A549 (cell line): ENCODE data around the gene MSI2. TPM values are rescaled to one million over a fixed set of nuclear protein-coding genes. Genes with fewer than 3 reads are reported as not detected.
A peak's percentile ranks its signal among the peaks of the same experiment; 100 is the strongest.

Experiments
- ATAC-seq, 2 experiments: fragments of 200-7000 bp in 1 of 2; fragments of >200 bp in 1 of 2; cut with Nextera tagmentation in 1 of 2; cut with Tn5 transposase in 1 of 2; 3 replicates each; pipeline versions ENCODE4 v1.8.0 to v1.9.1; 2018 to 2020; ENCODE audit warnings: mild to moderate bottlenecking in 1 of 2, moderate library complexity in 1 of 2
- CTCF ChIA-PET: fragments of 300-600 bp; sonication (Branson Sonifier 250); formaldehyde crosslinking; extraction: SDS; loops from one replicate; lab custom pipeline; 2021; ENCODE audit warnings: antibody characterized with exemption, inconsistent platforms; lab: Yijun Ruan, JAX
- POLR2A ChIA-PET: fragments of 350-600 bp; formaldehyde crosslinking; extraction: SDS; loops from one replicate; lab custom pipeline; 2021; ENCODE audit warnings: antibody characterized with exemption, inconsistent platforms; lab: Yijun Ruan, JAX
- DNase-seq, 2 experiments: peaks; one replicate each; pipeline versions ENCODE4 v3.0.0 to v3.0.0-alpha.2; 2011 to 2016; ENCODE audit warnings: low read depth in 1 of 2, low spot score in 1 of 2
- FAIRE-seq: peaks from 2 replicates; lab custom pipeline; 2011; peaks lifted over from hg19 to GRCh38; lab: Jason Lieb, UNC
- H3K27ac ChIP-seq, 2 experiments: fragments of >200 bp; sonication (Bioruptor Twin); formaldehyde crosslinking; 3 replicates each; pipeline ENCODE4 v1.5.1; 2016 to 2017
- H3K4me1 ChIP-seq: fragments of >200 bp; sonication (Bioruptor Twin); formaldehyde crosslinking; 3 replicates; pipeline ENCODE4 v1.6.1; 2016
- H3K4me2 ChIP-seq: fragments of >200 bp; sonication (Bioruptor Twin); formaldehyde crosslinking; 3 replicates; pipeline ENCODE4 v1.6.1; 2016
- H3K4me3 ChIP-seq: fragments of >200 bp; sonication (Bioruptor Twin); formaldehyde crosslinking; 3 replicates; pipeline ENCODE4 v1.5.1; 2016
- H3K9me3 ChIP-seq: fragments of >200 bp; sonication (Bioruptor Twin); formaldehyde crosslinking; 3 replicates; pipeline ENCODE4 v1.6.1; 2016
- BHLHE40 ChIP-seq: IDR thresholded peaks from 2 replicates; pipeline ENCODE4 v1.6.1; 2012; ENCODE audit warnings: low read depth, low read length, inconsistent platforms
- CBX2 ChIP-seq: fragments of 200-600 bp; sonication (generic); IDR thresholded peaks from 2 replicates; pipeline ENCODE4 v1.6.1; 2016; ENCODE audit warnings: low read depth, mild to moderate bottlenecking, borderline replicate concordance
- CEBPB ChIP-seq, 2 experiments: fragments of >200 bp in 1 of 2; sonication (Bioruptor Twin) in 1 of 2; formaldehyde crosslinking in 1 of 2; IDR thresholded peaks; 2 replicates each; pipeline ENCODE4 v1.6.1; 2012 to 2016
- CHD2 ChIP-seq: fragments of 150-350 bp; IDR thresholded peaks from 2 replicates; pipeline ENCODE4 v1.6.1; 2014; ENCODE audit warnings: low read length; ENCODE audit not compliant: partially characterized antibody
- CHD4 ChIP-seq: fragments of 200-600 bp; sonication (generic); IDR thresholded peaks from 2 replicates; pipeline ENCODE4 v1.6.1; 2016; ENCODE audit warnings: antibody characterized with exemption, mild to moderate bottlenecking, borderline replicate concordance
- ESRRA ChIP-seq: fragments of 150-350 bp; IDR thresholded peaks from 2 replicates; pipeline ENCODE4 v1.6.1; 2014; ENCODE audit warnings: mild to moderate bottlenecking, low read length, borderline replicate concordance
- FOSL2 ChIP-seq, 2 experiments: fragments of 450-650 bp in 1 of 2; fragments of >200 bp in 1 of 2; sonication (Bioruptor Twin) in 1 of 2; formaldehyde crosslinking; IDR thresholded peaks; 2 replicates each; pipeline versions ENCODE4 v1.5.0 to v1.6.1; 2016 to 2020; ENCODE audit warnings: mild to moderate bottlenecking in 1 of 2, moderate library complexity in 1 of 2
- FOXS1 ChIP-seq: fragments of 250-450 bp; sonication (Bioruptor Pico); IDR thresholded peaks from 2 replicates; pipeline ENCODE4 v1.5.0; 2020; ENCODE audit warnings: mild to moderate bottlenecking, moderate library complexity
- HDAC2 ChIP-seq: fragments of 200-600 bp; sonication (generic); IDR thresholded peaks from 2 replicates; pipeline ENCODE4 v1.6.1; 2016
- HEYL ChIP-seq: fragments of 250-450 bp; sonication (Bioruptor Pico); IDR thresholded peaks from 2 replicates; pipeline ENCODE4 v1.8.0; 2021; ENCODE audit warnings: mild to moderate bottlenecking, moderate library complexity
- HOXB13 ChIP-seq: fragments of 250-450 bp; sonication (Bioruptor Pico); IDR thresholded peaks from 2 replicates; pipeline ENCODE4 v1.5.0; 2020; ENCODE audit warnings: low read depth, mild to moderate bottlenecking, moderate library complexity
- JUN ChIP-seq, 2 experiments: fragments of >200 bp; sonication (Bioruptor Twin); formaldehyde crosslinking; IDR thresholded peaks; 2 replicates in 1 of 2; 3 replicates in 1 of 2; pipeline ENCODE4 v1.6.1; 2016 to 2017
- NFE2L2 ChIP-seq: fragments of 150-350 bp; conservative IDR thresholded peaks from 2 replicates; pipeline ENCODE4 v1.6.1; 2014; ENCODE audit warnings: low read length
- NR3C1 ChIP-seq: fragments of >200 bp; sonication (Bioruptor Twin); formaldehyde crosslinking; IDR thresholded peaks from 3 replicates; pipeline ENCODE4 v1.6.1; 2017
- RAD21 ChIP-seq, 2 experiments: fragments of >200 bp in 1 of 2; sonication (Bioruptor Twin) in 1 of 2; formaldehyde crosslinking in 1 of 2; IDR thresholded peaks in 1 of 2; conservative IDR thresholded peaks in 1 of 2; 2 replicates in 1 of 2; 3 replicates in 1 of 2; pipeline ENCODE4 v1.6.1; 2012 to 2018; ENCODE audit warnings: inconsistent platforms in 1 of 2
- RCOR1 ChIP-seq: fragments of 150-350 bp; IDR thresholded peaks from 2 replicates; pipeline ENCODE4 v1.6.1; 2014; ENCODE audit warnings: antibody characterized with exemption, low read length, low read depth
- SREBF2 ChIP-seq: fragments of 450-650 bp; IDR thresholded peaks from 2 replicates; pipeline ENCODE4 v1.6.1; 2014; ENCODE audit warnings: mild to moderate bottlenecking, moderate library complexity
- TP53 ChIP-seq: fragments of 250-450 bp; sonication (Bioruptor Pico); IDR thresholded peaks from 2 replicates; pipeline ENCODE4 v1.5.0; 2021; ENCODE audit warnings: mild to moderate bottlenecking, moderate library complexity
- ZC3H11A ChIP-seq: fragments of 450-650 bp; IDR thresholded peaks from 2 replicates; pipeline ENCODE4 v1.6.1; 2014; ENCODE audit warnings: antibody characterized with exemption, mild to moderate bottlenecking
- ZFP36 ChIP-seq: fragments of 450-650 bp; IDR thresholded peaks from 2 replicates; pipeline ENCODE4 v1.6.1; 2014; ENCODE audit warnings: borderline replicate concordance; ENCODE audit not compliant: partially characterized antibody
- ZNF302 ChIP-seq: fragments of 250-450 bp; sonication (Bioruptor Pico); IDR thresholded peaks from 2 replicates; pipeline ENCODE4 v1.9.0; 2021; ENCODE audit warnings: inconsistent platforms, mild to moderate bottlenecking, moderate library complexity
- ZSCAN20 ChIP-seq: fragments of 250-450 bp; sonication (Bioruptor Pico); IDR thresholded peaks from 2 replicates; pipeline ENCODE4 v1.8.0; 2022; ENCODE audit warnings: mild to moderate bottlenecking, moderate library complexity
- WGBS: methylation state at CpG from one replicate; pipeline ENCODE4 v1.1.6; 2017; ENCODE audit errors: missing lambda C conversion rate; 5-methylcytosine and 5-hydroxymethylcytosine counted together
- polyA plus RNA-seq, 4 experiments: library from polyadenylated mRNA; depleted of rRNA in 3 of 4; stranded (reverse); fragments of >200 nt; fragmentation: RNase III in 1 of 4; extraction: RNeasy Plus Mini Kit Qiagen cat#74134 plus additional on column Dnase treatment in 1 of 4; gene quantifications; 2 replicates in 3 of 4; 3 replicates in 1 of 4; pipeline ENCODE4 v1.2.3, GENCODE V29; 2011 to 2017
- TF ChIP-seq, protein P1 (sequence below): fragments of >200 bp; sonication (Bioruptor Twin); formaldehyde crosslinking; IDR thresholded peaks from 2 replicates; pipeline ENCODE4 v1.6.1; 2016
- TF ChIP-seq, protein P2 (sequence below): fragments of >200 bp; sonication (Bioruptor Twin); formaldehyde crosslinking; IDR thresholded peaks from 3 replicates; pipeline ENCODE4 v1.5.1; 2016
- TF ChIP-seq, protein P3 (sequence below): fragments of >200 bp; sonication (Bioruptor Twin); formaldehyde crosslinking; IDR thresholded peaks from 3 replicates; pipeline ENCODE4 v1.6.1; 2016

MSI2 gene
- polyA plus RNA-seq, 2 of the 4 experiments (the other 2 are of a cell fraction): 43.6 to 44.4 TPM

DNA sequence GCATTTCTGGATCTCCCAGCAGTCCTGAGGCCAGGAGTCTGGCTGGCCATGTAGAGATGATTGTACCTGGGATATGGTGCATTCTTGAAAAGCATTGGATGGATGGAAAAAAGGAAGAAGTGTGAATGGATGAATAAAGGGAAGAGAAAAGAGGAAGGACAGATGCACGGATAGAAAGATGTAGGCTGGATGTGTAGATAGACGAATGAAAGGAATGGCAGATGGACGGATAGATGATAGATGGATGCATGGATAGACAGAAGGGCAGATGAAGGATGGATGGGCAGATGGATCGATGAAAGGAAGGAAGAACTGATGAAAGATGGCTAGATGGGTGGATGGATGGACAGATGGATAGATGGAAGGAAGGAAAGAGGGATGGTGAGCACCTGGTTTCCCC lies 210.9 kb downstream of the MSI2 start:
- Histone ChIP-seq H3K4me2 (no peak overlapping the region), H3K27ac (no peak overlapping the region), H3K9me3 (no peaks in the 10 kb centered on the region), H3K4me3 (no peak overlapping the region), H3K4me1 (peaks cover 25% of the 10 kb centered on the region)
- DNase-seq (no peak), ATAC-seq (no peak), FAIRE-seq (no peak)
- 92% methylated on average over 4 of the region's 4 CpGs for WGBS
- ChIA-PET POLR2A (no interaction called here), CTCF (no interaction called here)
- no peak for TF ChIP-seq NR3C1
- TF ChIP-seq, protein P1, sequence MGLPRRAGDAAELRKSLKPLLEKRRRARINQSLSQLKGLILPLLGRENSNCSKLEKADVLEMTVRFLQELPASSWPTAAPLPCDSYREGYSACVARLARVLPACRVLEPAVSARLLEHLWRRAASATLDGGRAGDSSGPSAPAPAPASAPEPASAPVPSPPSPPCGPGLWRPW: no peak
- TF ChIP-seq ESRRA: no peak
- TF ChIP-seq TP53 (CRISPR knock-in tag): no peak

DNA sequence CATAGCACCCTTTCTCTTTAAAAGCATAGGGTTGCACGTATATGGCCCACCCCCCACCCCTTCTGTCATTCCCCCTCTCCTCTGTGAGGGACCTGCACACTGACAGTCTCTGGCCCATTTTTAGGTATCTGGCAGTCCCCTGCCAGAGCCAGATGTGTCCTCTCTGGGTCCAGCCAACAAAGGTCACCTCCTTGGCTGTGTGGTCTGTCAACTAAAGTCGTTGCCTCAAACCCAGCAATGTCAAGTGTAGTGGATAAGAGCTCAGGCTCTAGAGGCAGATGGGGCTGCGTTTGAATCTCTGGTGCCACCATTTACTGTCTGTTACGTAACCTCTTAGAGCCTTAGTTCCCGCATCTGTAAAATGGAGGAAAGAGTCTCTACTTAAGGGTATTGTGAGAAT lies 211.5 kb downstream of the MSI2 start:
- WGBS: 92% methylated on average over 5 of the region's 5 CpGs
- FAIRE-seq (no peak), DNase-seq (no peak), ATAC-seq (no peak)
- no peak overlapping the region for H3K4me2 ChIP-seq
- ChIA-PET POLR2A (interaction anchor here (0.6 kb wide), 1 partner anchor 383 kb away, joined by 6 read pairs; the partner anchor contains the start of gene AKAP1), CTCF (interaction anchor here (2.6 kb wide), 1 partner anchor 224 kb away, joined by 10 read pairs; no protein-coding TSS in a partner anchor)
- peaks cover 22% of the 10 kb centered on the region for H3K4me1 ChIP-seq
- no peak overlapping the region for H3K27ac ChIP-seq
- H3K9me3 ChIP-seq: no peaks in the 10 kb centered on the region
- TF ChIP-seq SREBF2 (no peak), NFE2L2 (no peak), FOXS1 (CRISPR knock-in tag) (no peak)
- H3K4me3 ChIP-seq: no peak overlapping the region

DNA sequence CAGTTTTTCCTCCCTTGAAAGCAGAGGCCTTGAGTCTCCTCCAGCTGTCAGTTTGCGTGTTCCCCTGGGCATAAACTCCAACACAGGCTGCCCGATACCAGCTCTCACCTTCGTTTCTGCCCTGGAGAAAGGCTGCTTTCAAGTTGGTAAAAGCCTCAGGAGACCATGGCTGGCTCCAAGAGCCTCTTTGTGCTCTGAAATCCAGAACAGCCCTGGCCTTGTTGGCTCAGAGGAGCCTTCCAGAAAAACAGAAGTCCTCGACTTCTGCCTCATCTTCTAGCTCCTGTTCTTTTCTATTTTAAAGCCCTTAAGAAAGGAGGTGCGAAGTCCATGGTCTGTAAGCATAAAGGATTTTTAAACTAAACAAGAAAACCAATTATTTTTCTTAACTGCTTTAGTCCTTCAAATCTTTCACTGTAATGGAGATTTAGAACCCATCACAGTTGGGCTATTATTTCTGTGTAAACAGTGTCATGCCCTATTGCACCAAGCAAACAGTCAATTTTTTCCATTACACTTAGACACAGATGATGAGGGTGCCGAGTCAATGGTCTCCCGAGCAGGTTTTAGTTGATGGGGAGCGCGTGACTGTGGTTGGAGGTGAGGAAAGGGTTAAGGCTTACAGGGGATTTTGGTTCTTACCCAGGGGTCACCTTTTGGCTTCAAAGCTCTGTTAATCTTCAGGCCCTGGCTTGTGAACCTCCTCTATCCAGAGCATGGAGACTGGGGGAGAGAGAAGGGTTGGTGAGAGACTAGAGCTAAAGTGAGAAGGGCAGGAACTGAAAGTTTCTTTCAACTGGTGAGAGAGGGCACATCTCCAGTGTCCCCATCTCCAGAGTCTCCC lies 212.8 kb downstream of the MSI2 start:
- no peak for FAIRE-seq
- DNase-seq: no peak
- TF ChIP-seq CBX2 (no peak), ZC3H11A (no peak), TP53 (CRISPR knock-in tag) (no peak), HEYL (no peak), JUN (IDR thresholded peaks at IDR 0.05) (no peak), CEBPB (IDR thresholded peaks at IDR 0.05) (no peak), NFE2L2 (no peak), FOSL2 (IDR thresholded peaks at IDR 0.05) (no peak), FOSL2 (CRISPR knock-in tag; IDR thresholded peaks at IDR 0.05) (no peak), ZNF302 (CRISPR knock-in tag) (no peak), ZSCAN20 (CRISPR knock-in tag) (no peak), RAD21 (conservative IDR thresholded peaks at IDR 0.05 in 1 of 2, IDR thresholded peaks at IDR 0.05 in 1 of 2) (no peak), BHLHE40 (no peak), ZFP36 (no peak), CHD4 (no peak), HOXB13 (CRISPR knock-in tag) (no peak), CHD2 (no peak), RCOR1 (no peak), HDAC2 (no peak)
- TF ChIP-seq, protein P2, sequence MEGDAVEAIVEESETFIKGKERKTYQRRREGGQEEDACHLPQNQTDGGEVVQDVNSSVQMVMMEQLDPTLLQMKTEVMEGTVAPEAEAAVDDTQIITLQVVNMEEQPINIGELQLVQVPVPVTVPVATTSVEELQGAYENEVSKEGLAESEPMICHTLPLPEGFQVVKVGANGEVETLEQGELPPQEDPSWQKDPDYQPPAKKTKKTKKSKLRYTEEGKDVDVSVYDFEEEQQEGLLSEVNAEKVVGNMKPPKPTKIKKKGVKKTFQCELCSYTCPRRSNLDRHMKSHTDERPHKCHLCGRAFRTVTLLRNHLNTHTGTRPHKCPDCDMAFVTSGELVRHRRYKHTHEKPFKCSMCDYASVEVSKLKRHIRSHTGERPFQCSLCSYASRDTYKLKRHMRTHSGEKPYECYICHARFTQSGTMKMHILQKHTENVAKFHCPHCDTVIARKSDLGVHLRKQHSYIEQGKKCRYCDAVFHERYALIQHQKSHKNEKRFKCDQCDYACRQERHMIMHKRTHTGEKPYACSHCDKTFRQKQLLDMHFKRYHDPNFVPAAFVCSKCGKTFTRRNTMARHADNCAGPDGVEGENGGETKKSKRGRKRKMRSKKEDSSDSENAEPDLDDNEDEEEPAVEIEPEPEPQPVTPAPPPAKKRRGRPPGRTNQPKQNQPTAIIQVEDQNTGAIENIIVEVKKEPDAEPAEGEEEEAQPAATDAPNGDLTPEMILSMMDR: no peak
- TF ChIP-seq, protein P3, sequence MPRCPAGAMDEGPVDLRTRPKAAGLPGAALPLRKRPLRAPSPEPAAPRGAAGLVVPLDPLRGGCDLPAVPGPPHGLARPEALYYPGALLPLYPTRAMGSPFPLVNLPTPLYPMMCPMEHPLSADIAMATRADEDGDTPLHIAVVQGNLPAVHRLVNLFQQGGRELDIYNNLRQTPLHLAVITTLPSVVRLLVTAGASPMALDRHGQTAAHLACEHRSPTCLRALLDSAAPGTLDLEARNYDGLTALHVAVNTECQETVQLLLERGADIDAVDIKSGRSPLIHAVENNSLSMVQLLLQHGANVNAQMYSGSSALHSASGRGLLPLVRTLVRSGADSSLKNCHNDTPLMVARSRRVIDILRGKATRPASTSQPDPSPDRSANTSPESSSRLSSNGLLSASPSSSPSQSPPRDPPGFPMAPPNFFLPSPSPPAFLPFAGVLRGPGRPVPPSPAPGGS: no peak
- peak overlapping the region in 1 of 2 experiments; percentile 19; a peak in 1 of 6 replicates for H3K27ac ChIP-seq
- 81% methylated on average over 9 of the region's 9 CpGs for WGBS
- H3K9me3 ChIP-seq: no peaks in the 10 kb centered on the region
- ChIA-PET POLR2A (no interaction called here), CTCF (interaction anchor here (0.8 to 2.6 kb wide), 6 partner anchors 14 to 226 kb away, joined by 3 to 10 read pairs (median 6); no protein-coding TSS in a partner anchor)
- H3K4me1 ChIP-seq: peaks cover 11% of the 10 kb centered on the region; the same call in 2 of the 3 replicates
- no peak overlapping the region for H3K4me2 ChIP-seq
- ATAC-seq: no peak
- H3K4me3 ChIP-seq: no peak overlapping the region
